GDM1 (cell line): Measurements from ENCODE around the gene BMP15.

Experiments
- DNase-seq: peaks from one replicate; lab custom pipeline; 2025; lab: John Stamatoyannopoulos, UW

BMP15 gene

GRCh38 chrX:50910685-50911176 is at the start of gene BMP15:
Gene BMP15 (plus strand): TSS chrX:50910735. CDS start chrX:50910784, 49 bp downstream.
- DNase-seq: no peak

GRCh38 chrX:50863471-50863870 is 47.1 kb upstream of the BMP15 start:
- DNase-seq: no peak

DNA sequence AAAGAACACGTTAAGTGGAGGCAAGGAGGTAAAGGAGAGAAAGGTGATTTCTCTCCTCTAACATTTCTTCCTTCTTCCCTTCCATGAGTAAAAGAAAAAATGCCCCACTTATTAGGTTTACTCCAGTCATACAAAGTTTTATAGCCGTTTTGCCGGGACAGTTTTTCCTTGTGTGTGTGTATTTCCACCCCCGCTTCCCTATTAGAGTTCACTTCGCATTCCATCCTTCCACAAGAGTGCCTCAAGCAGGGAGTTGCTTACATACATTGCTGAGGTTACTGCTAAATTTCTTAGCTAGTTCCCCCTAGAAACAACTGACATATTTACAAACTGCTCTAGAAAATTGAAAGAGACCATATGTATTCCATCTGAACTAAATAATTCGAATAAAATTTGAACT is 45.2 kb upstream of the BMP15 start:
- no peak for DNase-seq

GRCh38 chrX:50871922-50872453 is 38.5 kb upstream of the BMP15 start:
- DNase-seq: no peak

DNA sequence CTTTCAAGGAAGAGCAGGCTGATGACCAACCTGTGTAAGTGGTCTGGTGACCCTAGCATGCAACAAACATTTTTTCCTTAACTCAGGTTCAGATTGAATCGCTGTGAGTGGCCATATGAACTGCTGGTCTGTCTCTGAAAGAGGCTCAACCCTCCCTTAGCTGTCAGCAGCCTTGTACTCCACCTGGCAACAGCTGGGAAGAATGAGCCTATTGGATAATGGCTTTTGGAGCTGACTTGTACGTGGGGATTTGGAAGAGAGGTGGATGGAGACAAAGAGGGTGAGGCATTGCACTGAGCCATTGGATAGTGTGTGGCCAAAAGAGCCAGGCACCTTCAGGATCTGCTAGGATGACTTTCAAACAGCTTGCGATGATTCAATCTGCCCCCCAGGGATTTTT is 35.7 kb upstream of the BMP15 start:
- no peak for DNase-seq

GRCh38 chrX:50876551-50876950 is 34.0 kb upstream of the BMP15 start:
- no peak for DNase-seq

DNA sequence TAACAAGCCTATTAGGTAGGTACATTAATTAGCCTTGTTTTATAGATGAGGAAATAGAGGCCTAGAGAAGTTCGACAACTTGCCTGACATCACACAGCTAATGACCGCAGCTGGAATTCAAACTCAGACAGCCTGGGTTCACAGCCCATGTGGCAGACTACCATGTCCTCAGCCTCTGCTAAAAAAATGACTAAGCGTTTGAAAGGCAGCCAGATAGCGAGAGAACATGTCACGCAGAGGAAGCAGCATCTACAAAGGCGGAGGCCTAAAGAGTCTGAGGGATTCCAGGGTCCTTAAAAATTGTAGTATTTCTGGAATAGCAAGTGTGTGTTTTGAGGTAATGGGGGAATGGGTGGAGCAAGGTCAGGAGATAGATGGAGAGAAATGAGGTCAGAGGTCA is 33.2 kb upstream of the BMP15 start:
- no peak for DNase-seq

- no peak for DNase-seq
Measured at GRCh38 chrX:50881028-50881427, 29.5 kb upstream of the BMP15 start.

GRCh38 chrX:50888884-50889283 is 21.7 kb upstream of the BMP15 start:
- no peak for DNase-seq

- DNase-seq: no peak
Measured at GRCh38 chrX:50889582-50889981, 21.0 kb upstream of the BMP15 start.

GRCh38 chrX:50893047-50893446 is 17.5 kb upstream of the BMP15 start:
- DNase-seq: no peak

DNA sequence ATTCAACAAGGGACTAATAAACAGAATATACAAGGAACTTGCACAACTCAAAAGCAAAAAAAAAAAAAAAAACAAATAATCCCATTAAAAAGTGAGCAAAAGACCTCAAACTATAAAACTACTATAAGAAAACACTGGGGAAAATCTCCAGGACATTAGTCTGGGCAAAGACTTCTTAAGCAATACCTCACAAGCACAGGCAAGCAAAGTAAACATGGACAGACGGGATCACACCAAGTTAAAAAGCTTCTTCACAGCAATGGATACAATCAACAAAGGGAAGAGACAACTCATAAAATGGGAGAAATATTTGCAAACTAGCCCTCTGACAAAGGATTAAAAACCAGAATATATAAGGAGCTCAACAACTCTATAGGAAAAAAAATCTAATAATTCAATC is 17.1 kb upstream of the BMP15 start:
- no peak for DNase-seq

DNA sequence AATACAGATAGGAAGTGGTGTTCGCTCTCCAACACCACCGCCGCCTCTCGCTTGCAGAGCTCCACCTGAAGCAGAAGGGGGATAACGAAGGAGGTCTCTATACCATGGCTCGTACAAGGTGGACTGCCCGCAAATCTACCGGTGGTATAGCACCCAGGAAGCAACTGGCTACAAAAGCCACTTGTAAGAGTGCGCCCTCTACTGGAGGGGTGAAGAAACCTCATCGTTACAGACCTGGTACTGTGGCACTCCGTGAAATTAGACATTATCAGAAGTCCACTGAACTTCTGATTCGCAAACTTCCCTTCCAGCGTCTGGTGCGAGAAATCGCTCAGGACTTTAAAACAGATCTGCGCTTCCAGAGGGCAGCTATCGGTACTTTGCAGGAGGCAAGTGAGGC is 5.2 kb upstream of the BMP15 start:
- no peak for DNase-seq

GRCh38 chrX:50913520-50913919 is 3.0 kb downstream of the BMP15 start:
- DNase-seq: no peak

- no peak for DNase-seq
Measured at GRCh38 chrX:50920132-50920531, 9.6 kb downstream of the BMP15 start.

DNA sequence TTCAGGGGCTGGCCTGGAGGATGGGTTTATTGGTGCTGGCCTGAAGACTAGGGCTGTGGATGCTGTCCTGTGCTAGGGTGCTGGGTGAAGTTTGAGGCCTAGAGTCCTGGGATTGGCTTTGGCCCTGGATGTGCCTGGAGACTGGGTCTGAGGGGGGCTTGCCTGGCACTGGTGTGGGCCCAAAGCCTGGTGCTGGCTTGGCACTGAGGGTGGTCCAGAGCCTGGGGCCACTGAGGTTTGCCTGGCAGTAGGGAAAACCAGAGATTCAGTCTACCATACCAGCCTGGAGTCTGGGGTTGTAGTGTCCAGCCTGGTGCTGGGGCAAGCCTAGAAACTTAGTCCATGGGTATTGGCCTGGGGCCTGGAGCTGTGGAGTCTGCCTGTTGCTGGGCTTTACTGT is 16.6 kb downstream of the BMP15 start:
- DNase-seq: no peak

DNA sequence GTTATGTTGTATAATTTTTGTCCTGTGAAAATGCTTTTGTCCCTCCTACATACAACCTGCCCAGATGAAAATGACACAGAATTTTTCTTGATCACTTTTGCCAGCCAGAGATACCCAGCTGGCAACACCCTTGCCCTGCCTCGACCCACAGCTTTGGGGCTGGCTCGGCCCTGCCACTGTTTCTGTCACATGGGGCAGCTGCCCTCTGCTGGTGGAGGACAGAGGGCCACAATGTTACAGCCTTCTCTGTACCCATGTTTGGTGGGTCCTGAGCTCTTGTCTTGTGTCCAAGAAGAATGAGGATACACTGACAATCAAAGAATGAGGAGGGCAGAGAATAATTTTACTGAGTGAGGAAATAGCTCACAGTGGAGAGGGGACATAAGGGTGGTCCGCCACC is 31.1 kb downstream of the BMP15 start:
- no peak for DNase-seq

- no peak for DNase-seq
Measured at GRCh38 chrX:50942471-50942870, 31.9 kb downstream of the BMP15 start.

GRCh38 chrX:50952406-50952805 is 41.9 kb downstream of the BMP15 start:
- no peak for DNase-seq

GRCh38 chrX:50953832-50954231 is 43.3 kb downstream of the BMP15 start:
- no peak for DNase-seq

DNA sequence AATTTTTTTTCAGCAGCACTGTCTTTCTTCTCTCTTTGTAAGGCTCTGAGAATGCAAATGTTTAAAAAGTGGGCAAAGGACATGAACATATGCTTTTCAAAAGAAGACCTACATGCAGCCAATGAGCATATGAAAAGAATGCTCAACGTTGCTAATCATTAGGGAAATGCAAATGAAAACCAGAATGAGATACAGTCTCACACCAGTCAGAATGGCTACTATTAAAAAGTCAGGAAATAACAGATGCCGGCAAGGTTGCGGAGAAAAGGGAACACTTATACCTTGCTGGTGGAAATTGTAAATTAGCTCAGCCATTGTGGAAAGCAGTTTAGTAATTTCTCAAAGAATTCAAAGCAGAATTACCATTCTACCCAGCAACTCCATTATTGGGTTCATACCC is 51.6 kb downstream of the BMP15 start:
- no peak for DNase-seq

- DNase-seq: no peak
Measured at GRCh38 chrX:50963842-50964241, 53.3 kb downstream of the BMP15 start.
